NCI-H345 treated with DMSO at 0.1 percent for 48 hours (cell line): Measurements from ENCODE around the gene RBM48.
"Not testable (repeated sequence)": the region's sequence is repeated elsewhere in the genome, so short reads cannot be mapped to it uniquely, and the experiment has no call there.

Experiments
- DNase-seq: peaks from one replicate; lab custom pipeline; 2025; ENCODE audit not compliant: unreplicated experiment; lab: John Stamatoyannopoulos, UW

The RBM48 gene

DNA sequence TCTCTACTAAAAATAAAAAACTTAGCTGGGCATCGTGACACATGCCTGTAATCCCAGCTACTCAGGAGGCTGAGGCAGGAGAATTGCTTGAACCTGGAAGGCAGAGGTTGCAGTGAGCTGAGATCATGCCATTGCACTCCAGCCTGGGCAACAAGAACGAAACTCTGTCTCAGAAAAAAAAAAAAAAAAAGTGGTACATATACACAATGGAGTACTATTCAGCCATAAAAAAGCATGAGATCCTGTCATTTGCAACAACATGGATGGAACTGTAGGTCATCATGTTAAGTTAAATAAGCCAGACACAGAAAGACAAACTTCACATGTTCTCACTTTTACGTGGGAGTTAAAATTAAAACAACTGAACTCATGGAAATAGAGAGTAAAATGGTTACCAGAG is 14.9 kb downstream of the RBM48 start:
- DNase-seq, result not testable (repeated sequence)

DNA sequence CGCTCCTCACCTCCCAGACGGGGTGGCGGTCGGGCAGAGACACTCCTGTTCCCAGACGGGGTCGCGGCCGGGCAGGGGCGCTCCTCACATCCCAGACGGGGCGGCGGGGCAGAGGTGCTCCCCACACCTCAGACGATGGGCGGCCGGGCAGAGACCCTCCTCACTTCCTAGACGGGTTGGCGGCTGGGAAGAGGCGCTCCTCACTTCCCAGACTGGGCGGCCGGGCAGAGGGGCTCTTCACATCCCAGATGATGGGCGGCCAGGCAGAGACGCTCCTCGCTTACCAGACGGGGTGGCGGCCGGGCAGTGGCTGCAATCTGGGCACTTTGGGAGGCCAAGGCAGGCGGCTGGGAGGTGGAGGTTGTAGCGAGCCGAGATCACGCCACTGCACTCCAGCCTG is 16.5 kb downstream of the RBM48 start:
- DNase-seq, result not testable (repeated sequence)

DNA sequence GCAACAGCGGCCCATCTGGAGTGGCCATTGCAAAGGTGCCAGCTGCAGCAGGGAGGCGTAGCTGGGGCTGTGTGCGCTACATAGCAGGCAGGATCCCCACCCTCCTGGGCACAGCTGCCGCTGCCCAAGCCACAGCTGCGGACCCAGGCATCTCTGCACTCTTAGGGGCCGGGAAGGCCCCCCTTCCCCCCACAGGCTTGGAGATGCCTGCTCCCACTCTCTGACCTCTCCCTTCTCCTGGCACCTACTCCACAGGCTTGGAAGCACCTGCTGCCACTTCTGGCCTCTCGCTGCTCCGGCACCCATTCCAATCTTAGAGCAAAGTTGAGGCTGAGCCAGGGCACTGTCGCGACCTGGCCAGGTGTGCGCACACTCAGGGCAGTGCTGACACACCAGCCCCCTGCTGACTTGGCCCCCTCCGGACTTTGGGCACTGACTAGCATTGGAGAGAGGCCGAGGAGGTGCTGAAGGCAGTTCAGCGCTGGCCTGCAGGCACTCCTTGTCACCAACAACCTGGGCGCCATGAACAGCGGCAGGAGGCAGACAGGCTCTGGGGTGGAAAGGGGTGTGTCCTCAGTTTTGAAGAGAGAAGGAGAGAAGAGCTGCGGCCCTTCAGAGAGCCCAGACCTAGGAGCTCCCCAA is 18.4 kb downstream of the RBM48 start:
- no peak for DNase-seq

DNA sequence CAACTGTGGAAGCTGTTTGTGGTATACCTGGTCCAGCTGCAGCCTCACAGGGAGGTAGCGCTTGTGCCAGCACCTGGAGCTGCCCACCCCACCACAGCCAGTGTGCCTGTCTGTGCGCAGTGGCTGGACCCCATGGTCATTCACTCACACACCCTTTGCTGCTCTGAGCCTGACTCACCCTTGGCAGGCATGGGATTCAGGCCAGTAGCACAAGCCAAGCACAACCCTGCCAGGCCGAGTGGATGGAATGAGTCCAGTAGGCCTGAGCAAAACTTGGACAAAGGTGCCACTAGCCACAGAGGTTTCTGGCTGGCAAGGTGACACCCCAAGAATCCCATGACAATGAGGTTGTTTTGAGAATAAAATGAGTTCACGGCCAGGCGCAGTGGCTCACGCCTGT is 19.0 kb downstream of the RBM48 start:
- no peak for DNase-seq

DNA sequence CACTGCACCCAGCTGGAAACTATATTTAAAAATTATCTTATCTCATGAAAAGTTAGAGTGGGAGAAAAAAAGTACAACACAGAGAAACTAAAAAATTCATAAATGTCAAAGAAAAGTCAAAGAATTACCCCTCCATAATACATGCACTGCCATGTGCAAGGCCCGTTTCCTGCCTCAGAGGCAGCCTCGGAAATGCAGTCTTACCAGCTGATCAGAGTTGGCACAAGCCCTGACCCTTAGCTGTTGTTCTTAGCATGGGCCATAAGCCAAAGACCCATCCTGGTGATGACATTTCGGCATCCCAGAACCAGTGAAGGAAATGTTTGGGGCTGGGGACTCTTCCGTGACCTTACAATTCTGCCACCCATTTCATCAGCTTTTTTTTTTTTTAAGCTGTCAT is 21.6 kb downstream of the RBM48 start:
- no peak for DNase-seq

DNA sequence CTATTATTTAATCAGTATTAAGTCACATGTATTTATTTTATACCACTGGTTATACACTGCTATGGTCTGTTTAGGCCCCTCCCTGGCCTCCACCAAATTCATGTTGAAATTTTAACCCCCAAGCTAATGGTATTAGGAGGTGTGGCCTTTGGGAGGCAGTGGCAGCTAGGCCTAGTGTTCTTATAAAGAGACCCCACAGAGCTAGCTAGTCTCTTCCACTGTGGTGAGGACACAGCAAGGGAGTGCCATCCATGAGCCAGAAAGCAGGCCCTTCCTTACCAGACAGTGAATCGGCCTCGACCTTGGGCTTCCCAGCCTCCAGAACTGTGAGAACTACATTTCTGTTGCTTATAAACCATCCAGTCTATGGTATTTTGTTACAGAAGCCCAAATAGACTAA is 28.7 kb downstream of the RBM48 start:
- no peak for DNase-seq

DNA sequence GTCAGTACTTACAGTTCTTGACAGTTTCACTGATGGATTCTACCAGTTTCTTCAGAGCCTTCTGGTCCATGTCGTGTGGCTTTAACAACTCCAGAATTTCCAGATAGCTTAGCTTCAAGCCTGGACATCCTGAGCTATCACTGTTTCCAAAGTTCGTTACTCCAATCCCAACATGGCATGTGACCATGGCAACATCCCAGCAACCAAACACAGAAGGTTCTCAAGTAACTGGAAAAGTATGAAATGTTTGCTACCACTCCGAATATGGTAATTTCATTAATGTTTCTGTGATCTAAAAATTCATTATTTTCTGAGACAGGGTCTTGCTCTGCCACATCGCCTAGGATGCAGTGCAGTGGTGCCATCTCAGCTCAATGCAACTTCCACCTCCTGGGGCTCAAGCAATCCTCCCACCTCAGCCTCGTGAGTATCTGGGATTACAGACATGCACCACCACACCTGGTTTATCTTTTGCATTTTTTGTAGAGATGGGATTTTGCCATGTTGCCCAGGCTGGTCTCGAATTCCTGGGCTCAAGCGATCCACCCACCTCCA is 29.3 kb downstream of the RBM48 start:
- DNase-seq, result no peak

DNA sequence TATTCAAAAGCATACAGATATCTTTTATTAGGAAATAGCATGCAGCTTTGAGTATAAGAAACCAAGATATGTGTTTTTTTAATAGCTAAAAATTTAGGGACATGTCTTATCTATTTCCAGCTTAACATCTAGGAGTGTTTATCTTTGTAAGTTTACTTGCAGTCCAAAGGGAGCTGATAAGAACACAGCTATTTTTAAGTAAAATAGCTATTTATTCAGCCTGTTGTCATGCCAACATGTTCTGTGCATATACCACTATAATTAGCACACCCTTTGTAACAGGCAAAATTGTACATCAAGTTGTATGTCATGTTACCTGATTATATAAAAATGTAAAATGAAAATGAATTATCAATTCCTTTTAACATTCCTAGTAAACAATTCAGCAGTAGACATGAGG is 32.0 kb downstream of the RBM48 start:
- DNase-seq, result no peak

DNA sequence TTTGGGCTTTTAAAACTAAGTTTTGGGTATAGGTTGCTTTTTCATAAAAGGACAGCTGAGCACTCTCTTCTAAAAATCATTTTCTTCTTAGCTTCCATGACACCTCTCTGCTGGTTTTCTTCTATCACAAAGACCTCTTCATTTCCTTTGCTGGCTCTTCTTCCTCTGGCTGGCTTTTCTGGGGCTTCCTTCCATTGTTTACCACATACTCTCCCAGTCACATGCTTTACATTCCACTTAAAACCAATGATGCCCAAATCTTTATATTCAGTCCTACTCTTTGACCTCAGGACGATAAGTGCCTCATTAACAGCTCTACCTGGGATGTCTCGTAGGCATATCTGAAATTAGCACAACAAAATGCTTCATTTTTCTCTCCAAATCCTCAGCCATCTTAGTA is 34.8 kb downstream of the RBM48 start:
- DNase-seq, result no peak

DNA sequence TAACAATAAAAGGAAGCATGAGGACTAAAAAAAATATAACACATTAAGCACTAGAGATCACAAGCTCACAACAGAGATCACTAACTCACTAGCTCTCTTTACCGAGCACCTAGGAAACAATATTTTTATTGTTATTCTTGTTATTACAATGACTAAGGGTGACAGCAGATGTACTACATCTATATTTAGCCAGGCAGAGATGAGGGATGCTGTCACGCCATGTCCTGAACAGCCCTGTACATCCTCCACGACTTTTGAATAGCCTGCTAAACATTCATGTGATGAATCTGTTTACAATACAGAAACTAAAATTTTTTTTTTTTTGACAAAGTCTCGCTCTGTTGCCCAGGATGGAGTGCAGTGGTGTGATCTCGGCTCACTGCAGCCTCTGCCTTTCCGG is 38.9 kb downstream of the RBM48 start:
- DNase-seq, result no peak

DNA sequence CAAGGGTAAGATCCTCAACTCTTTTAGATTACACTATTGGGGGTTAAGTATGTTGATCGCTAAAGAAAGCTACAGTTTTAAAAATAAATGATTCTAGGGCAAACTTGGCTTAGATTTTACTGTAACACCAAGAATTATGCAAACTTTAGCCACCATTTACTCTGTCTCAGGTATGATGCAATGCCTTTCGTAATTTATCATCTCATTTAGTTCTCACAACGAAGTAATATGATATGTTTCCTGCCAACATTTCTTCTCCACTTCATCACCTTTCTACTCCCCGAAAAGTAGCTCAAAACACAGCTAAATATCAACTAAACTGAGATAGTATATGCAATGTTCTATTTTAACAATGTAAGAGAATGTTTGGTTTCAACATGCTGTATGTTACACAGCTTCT is 40.5 kb downstream of the RBM48 start:
- no peak for DNase-seq

DNA sequence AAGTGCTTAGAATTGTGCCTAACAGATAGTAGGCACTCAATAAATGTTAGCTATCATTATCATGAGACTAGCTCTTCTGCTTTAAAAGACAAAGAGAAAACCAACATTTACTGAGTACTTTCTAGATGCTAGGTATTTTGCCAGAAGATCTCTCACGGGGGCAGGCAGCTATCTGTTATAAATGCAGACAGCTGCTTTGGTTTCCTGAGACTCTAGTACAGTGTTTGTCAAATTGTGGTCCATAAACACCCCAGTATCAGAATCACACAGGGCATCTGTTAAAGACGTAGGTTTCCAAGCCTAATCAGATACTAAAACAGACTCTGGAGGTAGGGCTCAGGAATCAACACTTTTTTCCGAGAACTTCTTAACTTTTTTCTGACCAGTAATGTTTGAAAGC is 47.7 kb downstream of the RBM48 start:
- DNase-seq, result no peak

DNA sequence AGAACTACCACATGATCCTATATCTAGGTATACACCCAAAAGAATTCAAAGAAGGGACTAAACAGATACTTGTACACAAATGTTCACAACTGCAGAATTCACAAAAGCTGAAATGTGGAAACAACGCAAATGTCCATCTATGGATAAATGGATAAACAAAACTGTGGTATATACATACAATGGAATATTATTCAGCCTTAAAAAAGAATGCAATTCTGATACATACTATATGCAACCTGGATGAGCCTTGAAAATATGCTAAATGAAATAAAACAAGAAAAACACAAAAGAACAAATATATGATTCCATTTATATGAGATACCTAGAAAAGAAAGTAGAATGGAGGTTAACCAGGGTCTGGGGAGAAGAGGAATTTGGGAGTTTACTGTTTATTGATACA is 54.4 kb downstream of the RBM48 start:
- no peak for DNase-seq

DNA sequence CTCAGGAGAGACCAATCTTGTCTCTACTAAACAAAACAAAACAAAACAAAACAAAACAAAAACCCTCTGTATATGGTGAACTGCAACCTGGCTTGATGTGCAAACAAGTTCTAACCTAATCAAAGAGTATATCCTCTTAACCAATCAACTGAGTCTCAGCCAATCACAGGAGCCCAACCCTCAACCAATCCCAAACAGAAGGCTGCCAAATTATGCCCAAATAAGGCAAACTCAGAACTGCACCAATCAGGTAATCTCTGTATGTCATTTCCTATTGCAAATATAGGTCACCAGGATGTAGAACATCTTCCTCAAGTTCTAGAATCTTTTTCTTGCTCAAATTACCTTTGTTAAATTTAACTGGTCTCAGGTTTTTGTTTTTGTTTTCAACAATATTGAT is 56.4 kb downstream of the RBM48 start:
- no peak for DNase-seq

DNA sequence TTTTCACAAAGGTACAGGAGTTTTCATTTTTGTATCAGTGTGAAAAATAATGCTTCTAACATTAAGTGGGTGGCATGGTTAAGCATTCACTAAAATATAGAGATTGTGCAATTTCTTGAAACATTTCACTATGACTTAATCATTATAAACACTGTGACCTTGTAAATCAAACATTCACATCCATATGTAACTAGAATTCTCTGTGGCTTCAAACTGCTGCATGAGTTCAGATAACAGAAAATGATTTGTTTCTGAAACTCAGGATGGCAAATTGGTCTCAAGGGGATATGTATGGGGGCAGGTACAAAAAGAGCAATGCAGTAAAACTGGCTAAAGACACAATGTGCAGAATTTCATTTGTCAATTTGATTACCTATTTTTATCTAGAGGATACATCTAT is 57.8 kb downstream of the RBM48 start:
- DNase-seq, result no peak

DNA sequence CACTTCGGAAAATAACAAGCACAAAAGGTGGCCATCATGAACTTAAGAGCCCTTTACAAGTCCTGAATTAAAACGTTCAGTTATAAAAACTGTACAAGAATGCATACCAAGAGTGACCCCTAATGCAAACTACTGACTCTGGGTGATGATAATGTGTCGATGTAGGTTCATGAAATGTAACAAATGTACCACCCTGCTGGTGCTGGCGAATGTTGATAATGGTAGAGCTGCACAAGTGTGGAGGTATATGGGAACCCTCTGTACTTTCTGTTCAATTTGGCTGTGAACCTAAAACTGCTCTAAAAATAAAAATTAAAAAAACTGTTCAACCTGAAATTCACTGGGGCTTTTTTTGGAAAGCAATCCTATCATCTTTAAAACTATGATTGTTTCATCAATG is 58.2 kb downstream of the RBM48 start:
- DNase-seq, result no peak
